Measurements from ENCODE around the gene COMMD6. TPM values are rescaled to one million over a fixed set of nuclear protein-coding genes. Genes with fewer than 3 reads are reported as not detected.

COMMD6 gene
- total and polyA plus RNA-seq, 2 of the 13 experiments (the other 11 are each of a cell fraction or from before 2014, with no cell fraction given), result 97.0 to 164 TPM

- TF ChIP-seq ZNF512B (CRISPR knock-in tag; IDR thresholded peaks at IDR 0.05; ENCODE audit: borderline replicate concordance) (no peak), MED1 (CRISPR knock-in tag; IDR thresholded peaks at IDR 0.05) (0 out of 2 replicates have a peak, but pooled peaks have one; percentile 35), MEIS1 (CRISPR knock-in tag; IDR thresholded peaks at IDR 0.05; ENCODE audit: borderline replicate concordance) (no peak), ZNF331 (CRISPR knock-in tag; IDR thresholded peaks at IDR 0.05) (peak; percentile 16; the same call in 1 of the 2 replicates), STAT6 (CRISPR knock-in tag; IDR thresholded peaks at IDR 0.05; ENCODE audit: borderline replicate concordance) (no peak), ZNF430 (CRISPR knock-in tag; IDR thresholded peaks at IDR 0.05) (peak; percentile 84), ZNF260 (CRISPR knock-in tag; IDR thresholded peaks at IDR 0.05; ENCODE audit: borderline replicate concordance, low read depth) (no peak), FOXK2 (IDR thresholded peaks at IDR 0.05) (peak; percentile 98), ATF5 (CRISPR knock-in tag; IDR thresholded peaks at IDR 0.05; ENCODE audit: low read depth) (no peak), EED (CRISPR knock-in tag; IDR thresholded peaks at IDR 0.05) (peak; percentile 14; the same call in 1 of the 2 replicates), ZNF766 (CRISPR knock-in tag; IDR thresholded peaks at IDR 0.05; ENCODE audit: borderline replicate concordance) (no peak), ZNF780A (CRISPR knock-in tag; IDR thresholded peaks at IDR 0.05) (no peak), ZNF296 (CRISPR knock-in tag; conservative IDR thresholded peaks at IDR 0.05) (no peak), IRF9 (CRISPR knock-in tag; IDR thresholded peaks at IDR 0.05; ENCODE audit: borderline replicate concordance) (peak; percentile 94), SRSF4 (IDR thresholded peaks at IDR 0.05; ENCODE audit: low read depth, low read length, poor library complexity, severe bottlenecking) (no peak)
These were observed 11.9 kb upstream of the COMMD6 start, which contains the start of gene UCHL3 (continued) for GRCh38 chr13:75549262-75550158.

Measured in HepG2 (cell line).